ENCODE measurements around the gene POLD2.

POLD2 gene

DNA sequence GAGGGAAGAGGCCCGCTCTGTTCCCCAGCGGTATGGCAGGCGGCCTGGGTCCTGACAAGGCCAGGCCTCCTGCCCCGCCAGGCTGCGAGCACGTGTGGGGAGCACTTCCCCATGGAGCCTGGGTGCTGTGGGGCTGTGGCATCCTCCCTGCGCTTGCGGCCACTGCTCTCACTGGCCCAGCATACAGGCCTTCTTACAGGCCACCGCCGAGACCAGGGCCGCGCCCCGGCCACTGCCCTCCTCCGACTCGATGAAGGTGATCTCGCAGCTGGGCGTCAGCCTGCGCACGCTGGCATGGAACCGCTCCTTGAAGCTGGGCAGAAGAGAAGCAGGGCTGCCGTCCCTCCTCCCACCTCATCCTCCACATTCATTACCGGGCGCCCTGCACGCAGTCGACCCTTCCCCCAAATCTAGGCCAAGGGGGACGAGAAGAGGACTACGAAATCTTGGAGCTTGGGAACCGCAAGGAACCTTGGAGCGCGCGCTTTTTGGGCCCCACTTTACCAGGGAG, 21.7 kb upstream of the POLD2 start:
- no CpG with 5 or more reads among the region's 31 CpGs for WGBS, 2 donors (ENCODE audit: extremely low coverage in 2 of 2, insufficient read length in 2 of 2, insufficient replicate concordance in 1 of 2)
- no peak overlapping the region for H2BK12ac ChIP-seq (ENCODE audit: low read length)
- no peak overlapping the region for H3K27ac ChIP-seq (replicated peaks; ENCODE audit: low read length)
- H2AK5ac ChIP-seq (ENCODE audit: low read depth, low read length) = peak overlapping the region; percentile 85
- H3K4me1 ChIP-seq (ENCODE audit: control insufficient read depth in 2 of 2, insufficient read depth in 1 of 2, low read depth in 1 of 2, low read length in 2 of 2) = peaks cover 5 to 18% of the 10 kb centered on the region in 2 donors
- peak overlapping the region in 1 of 2 donors; percentile 79 for H3K4me3 ChIP-seq (ENCODE audit: low read length in 2 of 2)
- peak overlapping the region; percentile 72 for H3K18ac ChIP-seq (ENCODE audit: low read length)
- H3K79me1 ChIP-seq (ENCODE audit: low read depth, low read length) = no peaks in the 10 kb centered on the region
- H2AFZ ChIP-seq (ENCODE audit: low read length) = peak overlapping the region; percentile 68
- no peak overlapping the region for H3K4ac ChIP-seq (ENCODE audit: low read length)
- H3K9me3 ChIP-seq (replicated peaks in 1 of 2; ENCODE audit: control insufficient read depth in 2 of 2, insufficient read depth in 1 of 2, low read depth in 1 of 2, low read length in 2 of 2) = peaks cover 6 to 7% of the 10 kb centered on the region in 2 donors
- no peak overlapping the region for H4K8ac ChIP-seq (ENCODE audit: low read depth, low read length)
- H3K9ac ChIP-seq (ENCODE audit: low read depth, low read length, poor library complexity) = peak overlapping the region; percentile 79
- no peak for DNase-seq (ENCODE audit: low spot score)
- H2BK15ac ChIP-seq (ENCODE audit: low read length) = no peak overlapping the region
- H3K14ac ChIP-seq (ENCODE audit: low read length) = no peak overlapping the region
- peak overlapping the region; percentile 85 for H3K4me2 ChIP-seq (ENCODE audit: insufficient read depth, low read length, poor library complexity, severe bottlenecking)
- no peak overlapping the region for H4K91ac ChIP-seq (ENCODE audit: low read depth, low read length, poor library complexity)
- peaks cover 7 to 78% (median 26%) of the 10 kb centered on the region in 3 experiments for H3K27me3 ChIP-seq (ENCODE audit: control insufficient read depth in 3 of 3, insufficient read depth in 3 of 3, low read depth in 1 of 3, low read length in 3 of 3)
- no peak overlapping the region for H2BK120ac ChIP-seq (ENCODE audit: low read depth, low read length)
- H3K36me3 ChIP-seq (replicated peaks in 1 of 2; ENCODE audit: control insufficient read depth in 2 of 2, insufficient read depth in 2 of 2, low read length in 2 of 2) = no peaks in the 10 kb centered on the region
- peak overlapping the region; percentile 62 for H3K23ac ChIP-seq (ENCODE audit: low read depth, low read length, poor library complexity)
- H2BK5ac ChIP-seq (ENCODE audit: low read length) = no peak overlapping the region

DNA sequence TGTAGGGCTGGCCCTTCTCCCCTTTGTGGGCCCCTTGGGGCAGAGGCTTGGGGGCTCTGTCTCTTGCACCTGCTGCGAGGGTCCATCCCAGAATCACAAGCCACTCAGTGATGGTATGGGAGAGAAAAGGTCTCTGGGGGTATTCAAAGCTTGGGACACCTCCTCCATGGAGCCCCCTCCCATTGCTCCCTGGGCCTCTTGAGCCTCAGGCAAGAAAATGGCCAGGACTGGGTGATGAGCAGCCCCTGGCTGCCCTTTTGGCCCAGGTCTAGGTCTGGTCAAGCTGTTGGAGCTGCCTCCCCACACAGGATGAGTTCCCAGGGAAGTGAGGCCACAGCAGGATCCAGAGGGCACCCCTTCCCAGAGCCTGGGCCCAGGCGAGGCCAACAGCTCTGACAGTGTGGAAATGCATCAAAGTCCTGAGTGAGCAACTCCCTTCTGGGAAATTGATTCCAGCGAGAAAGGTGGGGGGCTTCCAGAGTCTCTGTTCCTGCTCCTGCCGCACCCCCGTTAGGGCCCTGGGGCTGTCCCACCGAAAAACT, 21.1 kb upstream of the POLD2 start:
- Histone ChIP-seq H4K8ac (ENCODE audit: low read depth, low read length) (peak overlapping the region; percentile 72), H3K27ac (replicated peaks; ENCODE audit: low read length) (no peak overlapping the region), H2BK12ac (ENCODE audit: low read length) (no peak overlapping the region), H2BK5ac (ENCODE audit: low read length) (no peak overlapping the region), H3K4me2 (ENCODE audit: insufficient read depth, low read length, poor library complexity, severe bottlenecking) (peak overlapping the region; percentile 2), H3K9ac (ENCODE audit: low read depth, low read length, poor library complexity) (no peak overlapping the region), H3K4me1 (ENCODE audit: control insufficient read depth in 2 of 2, insufficient read depth in 1 of 2, low read depth in 1 of 2, low read length in 2 of 2) (peaks cover 5 to 18% of the 10 kb centered on the region in 2 donors), H3K4me3 (ENCODE audit: low read length in 2 of 2) (no peak overlapping the region), H2BK15ac (ENCODE audit: low read length) (no peak overlapping the region), H3K4ac (ENCODE audit: low read length) (no peak overlapping the region), H3K36me3 (replicated peaks in 1 of 2; ENCODE audit: control insufficient read depth in 2 of 2, insufficient read depth in 2 of 2, low read length in 2 of 2) (no peaks in the 10 kb centered on the region), H2BK120ac (ENCODE audit: low read depth, low read length) (no peak overlapping the region), H3K14ac (ENCODE audit: low read length) (no peak overlapping the region), H3K79me1 (ENCODE audit: low read depth, low read length) (no peaks in the 10 kb centered on the region), H3K9me3 (replicated peaks in 1 of 2; ENCODE audit: control insufficient read depth in 2 of 2, insufficient read depth in 1 of 2, low read depth in 1 of 2, low read length in 2 of 2) (peaks cover 6 to 7% of the 10 kb centered on the region in 2 donors), H3K27me3 (ENCODE audit: control insufficient read depth in 3 of 3, insufficient read depth in 3 of 3, low read depth in 1 of 3, low read length in 3 of 3) (peaks cover 7 to 76% (median 26%) of the 10 kb centered on the region in 3 experiments), H3K23ac (ENCODE audit: low read depth, low read length, poor library complexity) (no peak overlapping the region), H2AK5ac (ENCODE audit: low read depth, low read length) (no peak overlapping the region), H2AFZ (ENCODE audit: low read length) (no peak overlapping the region), H3K18ac (ENCODE audit: low read length) (no peak overlapping the region), H4K91ac (ENCODE audit: low read depth, low read length, poor library complexity) (no peak overlapping the region)
- no CpG with 5 or more reads among the region's 6 CpGs for WGBS, 2 donors (ENCODE audit: extremely low coverage in 2 of 2, insufficient read length in 2 of 2, insufficient replicate concordance in 1 of 2)
- DNase-seq (ENCODE audit: low spot score) = no peak

DNA sequence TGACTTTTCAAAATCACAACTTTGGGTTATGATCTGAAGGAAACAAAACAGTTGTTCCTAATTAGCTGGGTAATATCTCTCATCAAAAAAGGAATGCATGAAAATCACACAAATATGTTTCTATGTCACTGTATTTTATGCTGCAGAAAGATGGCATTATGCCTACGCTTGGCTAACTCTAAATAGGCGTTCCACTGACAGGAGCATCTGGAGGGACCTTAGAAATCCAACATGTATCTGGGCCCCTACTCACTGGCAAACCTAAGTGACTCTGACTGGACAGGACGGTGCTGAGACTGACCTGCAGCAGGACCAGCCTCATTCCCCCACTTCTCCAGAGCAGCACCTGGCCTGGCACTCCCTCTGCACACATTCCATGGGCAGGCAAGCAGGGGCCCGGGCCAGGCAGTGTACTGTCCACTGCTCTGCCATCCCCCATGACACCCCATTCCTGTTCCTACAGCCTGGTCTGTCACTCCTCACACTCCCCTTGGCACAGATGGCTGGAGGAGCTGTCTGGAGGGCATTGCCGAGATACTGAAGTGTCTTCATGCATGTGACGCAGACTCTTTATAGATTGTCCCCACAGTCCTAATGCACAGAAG, 20.4 kb upstream of the POLD2 start:
- no peak overlapping the region for H3K27ac ChIP-seq (replicated peaks; ENCODE audit: low read length)
- H3K4me2 ChIP-seq (ENCODE audit: insufficient read depth, low read length, poor library complexity, severe bottlenecking) = no peak overlapping the region
- no peak for DNase-seq (ENCODE audit: low spot score)
- no peak overlapping the region for H2AK5ac ChIP-seq (ENCODE audit: low read depth, low read length)
- no peaks in the 10 kb centered on the region for H3K79me1 ChIP-seq (ENCODE audit: low read depth, low read length)
- peaks cover 5 to 18% of the 10 kb centered on the region in 2 donors for H3K4me1 ChIP-seq (ENCODE audit: control insufficient read depth in 2 of 2, insufficient read depth in 1 of 2, low read depth in 1 of 2, low read length in 2 of 2)
- no peak overlapping the region for H3K9ac ChIP-seq (ENCODE audit: low read depth, low read length, poor library complexity)
- H2BK120ac ChIP-seq (ENCODE audit: low read depth, low read length) = no peak overlapping the region
- no peak overlapping the region for H3K18ac ChIP-seq (ENCODE audit: low read length)
- peaks cover 7 to 76% (median 26%) of the 10 kb centered on the region in 3 experiments for H3K27me3 ChIP-seq (ENCODE audit: control insufficient read depth in 3 of 3, insufficient read depth in 3 of 3, low read depth in 1 of 3, low read length in 3 of 3)
- H3K14ac ChIP-seq (ENCODE audit: low read length) = peak overlapping the region; percentile 82
- H2AFZ ChIP-seq (ENCODE audit: low read length) = no peak overlapping the region
- no peak overlapping the region for H3K4ac ChIP-seq (ENCODE audit: low read length)
- no peak overlapping the region for H2BK5ac ChIP-seq (ENCODE audit: low read length)
- H3K23ac ChIP-seq (ENCODE audit: low read depth, low read length, poor library complexity) = peak overlapping the region; percentile 43
- H2BK12ac ChIP-seq (ENCODE audit: low read length) = no peak overlapping the region
- WGBS, 2 donors (ENCODE audit: extremely low coverage in 2 of 2, insufficient read length in 2 of 2, insufficient replicate concordance in 1 of 2) = no CpG with 5 or more reads among the region's 6 CpGs
- H4K91ac ChIP-seq (ENCODE audit: low read depth, low read length, poor library complexity) = no peak overlapping the region
- peaks cover 6 to 7% of the 10 kb centered on the region in 2 donors for H3K9me3 ChIP-seq (replicated peaks in 1 of 2; ENCODE audit: control insufficient read depth in 2 of 2, insufficient read depth in 1 of 2, low read depth in 1 of 2, low read length in 2 of 2)
- no peak overlapping the region for H4K8ac ChIP-seq (ENCODE audit: low read depth, low read length)
- H3K36me3 ChIP-seq (replicated peaks in 1 of 2; ENCODE audit: control insufficient read depth in 2 of 2, insufficient read depth in 2 of 2, low read length in 2 of 2) = no peaks in the 10 kb centered on the region
- no peak overlapping the region for H3K4me3 ChIP-seq (ENCODE audit: low read length in 2 of 2)
- no peak overlapping the region for H2BK15ac ChIP-seq (ENCODE audit: low read length)

DNA sequence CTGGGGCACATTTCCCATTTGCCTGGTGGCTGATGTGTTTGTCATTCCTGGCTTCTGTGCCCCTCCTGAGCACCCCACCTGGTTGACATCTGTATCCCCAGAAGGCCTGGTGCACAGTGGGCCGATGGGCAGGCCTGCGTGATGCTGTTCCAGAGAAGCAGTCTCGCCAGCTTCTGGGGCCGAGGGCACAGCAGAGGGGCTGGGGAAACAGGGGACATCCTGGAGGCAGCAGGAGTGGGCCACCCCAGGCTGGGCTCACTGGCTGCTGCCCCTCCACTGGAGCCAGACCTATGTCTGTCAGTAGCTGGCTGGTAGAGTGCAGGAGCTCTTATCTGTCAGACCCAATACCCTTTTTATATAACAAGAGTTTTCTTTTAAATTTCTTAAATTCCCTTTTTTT, 18.7 kb upstream of the POLD2 start:
- Histone ChIP-seq H3K4ac (ENCODE audit: low read length) (no peak overlapping the region), H3K4me2 (ENCODE audit: insufficient read depth, low read length, poor library complexity, severe bottlenecking) (no peak overlapping the region), H3K79me1 (ENCODE audit: low read depth, low read length) (no peaks in the 10 kb centered on the region), H4K8ac (ENCODE audit: low read depth, low read length) (peak overlapping the region; percentile 7), H2BK12ac (ENCODE audit: low read length) (no peak overlapping the region), H3K4me3 (ENCODE audit: low read length in 2 of 2) (no peak overlapping the region), H2BK15ac (ENCODE audit: low read length) (no peak overlapping the region), H3K27me3 (ENCODE audit: control insufficient read depth in 3 of 3, insufficient read depth in 3 of 3, low read depth in 1 of 3, low read length in 3 of 3) (peaks cover 7 to 73% (median 26%) of the 10 kb centered on the region in 3 experiments), H3K36me3 (replicated peaks in 1 of 2; ENCODE audit: control insufficient read depth in 2 of 2, insufficient read depth in 2 of 2, low read length in 2 of 2) (no peaks in the 10 kb centered on the region), H3K4me1 (ENCODE audit: control insufficient read depth in 2 of 2, insufficient read depth in 1 of 2, low read depth in 1 of 2, low read length in 2 of 2) (peaks cover 5 to 13% of the 10 kb centered on the region in 2 donors), H3K23ac (ENCODE audit: low read depth, low read length, poor library complexity) (no peak overlapping the region), H3K27ac (replicated peaks; ENCODE audit: low read length) (no peak overlapping the region), H4K91ac (ENCODE audit: low read depth, low read length, poor library complexity) (no peak overlapping the region), H3K9me3 (replicated peaks in 1 of 2; ENCODE audit: control insufficient read depth in 2 of 2, insufficient read depth in 1 of 2, low read depth in 1 of 2, low read length in 2 of 2) (peaks cover 6 to 7% of the 10 kb centered on the region in 2 donors), H3K18ac (ENCODE audit: low read length) (no peak overlapping the region), H3K14ac (ENCODE audit: low read length) (no peak overlapping the region), H2AFZ (ENCODE audit: low read length) (no peak overlapping the region), H3K9ac (ENCODE audit: low read depth, low read length, poor library complexity) (no peak overlapping the region), H2BK120ac (ENCODE audit: low read depth, low read length) (no peak overlapping the region), H2BK5ac (ENCODE audit: low read length) (no peak overlapping the region), H2AK5ac (ENCODE audit: low read depth, low read length) (no peak overlapping the region)
- DNase-seq (ENCODE audit: low spot score) = no peak
- no CpG with 5 or more reads among the region's 4 CpGs for WGBS, 2 donors (ENCODE audit: extremely low coverage in 2 of 2, insufficient read length in 2 of 2, insufficient replicate concordance in 1 of 2)

All from neuronal stem cell (in vitro differentiated cells).